Muscle layer of duodenum (tissue), 2 donors: Measurements from ENCODE around the gene KCTD14.
"Not testable (repeated sequence)": the region's sequence is repeated elsewhere in the genome, so short reads cannot be mapped to it uniquely, and the experiment has no call there.

Source experiments
- H3K27ac ChIP-seq: one replicate; pipeline ENCODE4 v1.7.0; 2013; ENCODE audit warnings: mild to moderate bottlenecking, low read length
- H3K27me3 ChIP-seq: one replicate; pipeline ENCODE4 v1.7.0; 2013; ENCODE audit warnings: low read depth, mild to moderate bottlenecking, control low read depth, low read length
- H3K36me3 ChIP-seq, 2 donors: one replicate each; pipeline ENCODE4 v1.7.0; 2013; ENCODE audit warnings: low read length in 2 of 2, control low read depth in 1 of 2, mild to moderate bottlenecking in 1 of 2; ENCODE audit not compliant: insufficient read depth in 2 of 2, control insufficient read depth in 1 of 2
- H3K4me1 ChIP-seq, 2 donors: one replicate each; pipeline ENCODE4 v1.7.0; 2013; ENCODE audit warnings: low read length in 2 of 2, mild to moderate bottlenecking in 2 of 2, control low read depth in 1 of 2, moderate library complexity in 1 of 2; ENCODE audit not compliant: insufficient read depth in 2 of 2, control insufficient read depth in 1 of 2
- H3K4me3 ChIP-seq, 2 donors: one replicate each; pipeline ENCODE4 v1.7.0; 2013; ENCODE audit warnings: low read length in 2 of 2, low read depth in 1 of 2, mild to moderate bottlenecking in 1 of 2
- H3K9me3 ChIP-seq, 2 donors: one replicate each; pipeline ENCODE4 v1.7.0; 2013; ENCODE audit warnings: low read length in 2 of 2, control low read depth in 1 of 2, mild to moderate bottlenecking in 1 of 2; ENCODE audit not compliant: control insufficient read depth in 1 of 2
- donor health status: healthy.

The KCTD14 gene

DNA sequence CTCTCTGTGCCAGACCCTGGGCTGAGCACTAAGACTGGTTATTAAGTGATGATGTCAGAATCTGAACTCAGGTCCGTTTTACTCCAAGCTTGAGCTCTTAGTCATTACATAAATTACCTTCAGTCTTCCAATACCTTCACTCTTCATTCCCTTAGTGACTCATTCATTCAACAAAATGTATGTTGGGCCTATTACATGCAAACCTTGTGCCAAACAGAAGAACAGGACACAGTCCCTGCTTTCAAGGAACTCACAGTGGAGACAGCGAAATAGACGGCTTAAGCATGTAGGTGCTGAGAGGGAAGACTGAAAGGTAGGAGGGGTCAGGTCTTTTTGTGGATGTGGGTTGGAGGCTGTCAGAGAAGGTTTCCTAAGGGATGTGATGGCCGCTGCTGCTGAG is 3.3 kb downstream of the KCTD14 start:
- Histone ChIP-seq H3K9me3 (no peaks in the 10 kb centered on the region), H3K27ac (no peak overlapping the region), H3K4me1 (no peaks in the 10 kb centered on the region), H3K36me3 (peaks cover 6 to 8% of the 10 kb centered on the region in 2 donors), H3K27me3 (no peaks in the 10 kb centered on the region), H3K4me3 (no peak overlapping the region)

DNA sequence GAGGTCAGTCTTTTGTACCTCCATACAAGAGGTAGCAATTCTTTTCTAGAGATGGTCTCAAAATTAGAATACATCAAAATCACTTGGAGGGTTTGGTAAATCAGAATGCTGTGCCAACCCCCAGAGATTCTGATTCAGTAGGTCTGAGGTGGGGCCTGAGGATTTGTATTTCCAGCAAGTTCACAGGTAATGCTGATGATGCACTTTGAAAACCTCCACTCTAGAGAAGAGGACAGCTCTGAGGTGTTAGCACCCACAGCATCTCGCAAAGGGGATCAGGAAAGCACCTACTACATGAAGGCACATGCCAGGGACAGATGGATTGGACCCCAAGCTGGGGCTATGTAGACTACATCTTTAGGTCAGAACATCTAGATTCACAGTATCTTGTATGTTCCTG is 7.2 kb downstream of the KCTD14 start:
- no peaks in the 10 kb centered on the region for H3K27me3 ChIP-seq
- no peak overlapping the region for H3K4me3 ChIP-seq
- H3K36me3 ChIP-seq, result peaks cover 6 to 8% of the 10 kb centered on the region in 2 donors
- no peak overlapping the region for H3K27ac ChIP-seq
- H3K4me1 ChIP-seq, result no peaks in the 10 kb centered on the region
- no peaks in the 10 kb centered on the region for H3K9me3 ChIP-seq

DNA sequence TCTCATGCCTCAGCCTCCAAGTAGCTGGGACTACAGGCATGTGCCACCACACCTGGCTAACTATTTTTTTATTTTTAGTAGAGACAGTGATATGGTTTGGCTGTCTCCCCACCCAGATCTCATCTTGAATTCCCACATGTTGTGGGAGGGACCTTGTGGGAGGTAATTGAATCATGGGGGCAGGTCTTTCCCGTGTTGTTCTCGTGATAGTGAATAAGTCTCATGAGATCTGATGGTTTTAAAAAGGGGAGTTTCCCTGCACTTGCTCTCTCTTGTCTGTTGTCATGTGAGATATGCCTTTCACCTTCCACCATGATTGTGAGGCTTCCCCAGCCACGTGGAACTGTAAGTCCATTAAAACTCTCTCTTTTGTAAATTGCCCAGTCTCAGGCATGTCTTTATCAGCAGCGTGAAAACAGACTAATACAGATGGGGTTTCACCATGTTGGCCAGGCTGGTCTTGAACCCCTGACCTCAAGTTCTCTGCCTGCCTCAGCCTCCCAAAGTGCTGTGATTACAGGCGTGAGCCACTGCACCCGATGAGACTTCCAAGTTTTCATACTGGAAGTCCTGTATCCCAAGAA is 8.0 kb downstream of the KCTD14 start:
- H3K4me1 ChIP-seq, H3K9me3 ChIP-seq, H3K36me3 ChIP-seq, H3K4me3 ChIP-seq, H3K27ac ChIP-seq, H3K27me3 ChIP-seq: not testable (repeated sequence)

DNA sequence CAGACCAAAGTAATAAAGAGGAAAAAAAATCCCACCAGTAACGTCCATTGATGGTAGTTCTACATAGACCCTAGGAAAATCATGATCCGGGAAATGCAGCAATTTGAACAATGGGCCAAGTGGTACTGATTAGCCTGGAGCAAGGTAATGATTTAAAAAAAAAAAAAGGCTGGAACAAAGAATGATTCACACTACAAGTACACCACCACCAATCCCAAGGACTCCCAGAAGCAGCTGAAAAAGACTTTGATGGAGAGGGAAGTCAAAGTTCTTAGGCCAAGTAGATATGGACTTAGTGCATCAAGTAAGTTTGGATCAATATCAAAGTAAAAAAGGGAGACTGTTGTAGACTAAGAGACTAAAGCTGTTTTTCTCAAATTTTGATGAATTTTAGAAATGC is 11.8 kb downstream of the KCTD14 start:
- Histone ChIP-seq H3K36me3 (peaks cover 5 to 6% of the 10 kb centered on the region in 2 donors), H3K27me3 (no peaks in the 10 kb centered on the region), H3K4me3 (no peak overlapping the region), H3K4me1 (peaks cover 0 to 2% of the 10 kb centered on the region in 2 donors), H3K9me3 (no peaks in the 10 kb centered on the region), H3K27ac (no peak overlapping the region)

DNA sequence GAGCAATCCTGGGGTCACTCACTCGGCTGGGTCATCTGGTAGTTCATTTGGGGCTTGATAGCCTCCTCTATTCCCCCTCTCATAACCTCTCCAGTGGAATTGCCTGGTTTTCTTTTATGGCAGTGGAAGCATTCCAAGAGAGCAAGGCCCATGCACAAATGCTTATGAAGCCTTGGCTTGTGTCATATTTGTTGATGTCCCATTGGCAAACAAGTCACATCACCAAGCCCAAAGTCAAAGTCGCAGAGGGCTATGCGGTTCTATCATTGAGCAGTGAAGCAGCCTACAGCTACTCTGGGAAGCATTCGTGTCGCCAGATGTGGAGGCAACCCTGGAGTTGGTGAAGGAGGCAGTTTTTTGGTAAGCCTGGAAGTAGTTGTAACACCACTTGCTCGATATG is 12.3 kb downstream of the KCTD14 start:
- no peak overlapping the region for H3K27ac ChIP-seq
- H3K4me3 ChIP-seq, result no peak overlapping the region
- H3K36me3 ChIP-seq, result peaks cover 0 to under 1% of the 10 kb centered on the region in 2 donors
- H3K27me3 ChIP-seq, result no peaks in the 10 kb centered on the region
- H3K4me1 ChIP-seq, result peaks cover 0 to 2% of the 10 kb centered on the region in 2 donors
- H3K9me3 ChIP-seq, result no peaks in the 10 kb centered on the region

DNA sequence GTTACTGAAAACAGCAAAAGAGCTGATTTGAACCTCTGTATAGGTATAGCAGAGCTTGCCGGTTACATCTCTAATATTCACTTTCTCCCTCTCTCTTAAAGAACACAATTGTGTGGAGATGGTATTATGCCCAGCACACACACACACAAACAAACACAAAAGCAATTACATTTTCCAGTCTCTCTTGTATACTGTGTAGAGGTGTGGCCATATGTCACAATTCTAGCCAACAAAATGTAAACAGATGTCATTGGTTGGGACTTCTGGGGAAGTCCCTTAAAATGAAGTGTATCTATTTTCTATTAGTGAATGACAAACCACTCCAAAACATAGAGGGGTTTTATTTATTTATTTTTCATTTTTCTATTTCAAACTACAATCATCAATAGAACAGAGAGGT is 12.8 kb downstream of the KCTD14 start:
- Histone ChIP-seq H3K4me3 (no peak overlapping the region), H3K27ac (no peak overlapping the region), H3K9me3 (no peaks in the 10 kb centered on the region), H3K4me1 (peaks cover 0 to 2% of the 10 kb centered on the region in 2 donors), H3K27me3 (no peaks in the 10 kb centered on the region), H3K36me3 (no peaks in the 10 kb centered on the region)

DNA sequence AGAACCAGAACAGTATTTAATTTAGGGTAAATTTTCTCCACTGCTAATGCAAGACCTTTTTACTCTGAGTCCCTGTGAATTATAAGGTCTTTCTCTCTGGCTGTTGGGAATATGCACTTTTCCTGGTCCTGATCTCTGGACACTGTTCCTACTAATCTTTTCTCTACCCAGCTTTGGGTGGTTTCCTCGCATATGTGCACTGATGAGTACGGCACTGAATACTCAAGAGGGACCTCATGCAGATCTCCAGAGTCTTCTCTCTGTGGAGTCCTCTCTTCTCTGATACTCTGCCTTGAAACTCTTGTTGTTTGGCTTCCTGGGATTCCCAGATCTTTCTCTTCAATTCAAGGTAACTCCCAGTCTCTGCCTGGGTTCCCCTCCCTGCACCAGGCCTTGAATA is 14.0 kb downstream of the KCTD14 start:
- Histone ChIP-seq H3K4me3 (no peak overlapping the region), H3K27ac (no peak overlapping the region), H3K4me1 (peaks cover 0 to 2% of the 10 kb centered on the region in 2 donors)

DNA sequence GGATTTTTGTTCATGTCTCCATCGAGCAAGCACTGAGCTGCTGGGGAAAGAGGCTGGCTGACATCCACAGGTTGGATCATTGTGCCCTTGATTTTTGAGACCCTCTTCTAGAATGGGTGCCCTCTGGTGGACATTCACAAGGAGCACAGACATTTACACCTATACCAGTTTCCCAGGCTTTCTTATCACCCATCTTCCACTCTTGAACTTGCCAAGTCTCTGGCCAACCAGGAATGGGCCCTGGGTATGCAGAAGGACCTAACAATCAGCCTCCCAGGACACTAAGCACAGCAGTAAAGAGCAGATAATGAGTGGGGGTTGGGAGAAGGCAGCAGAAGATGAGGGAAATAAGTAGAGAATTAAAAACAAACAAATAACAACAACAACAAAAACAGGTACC is 22.9 kb downstream of the KCTD14 start:
- no peaks in the 10 kb centered on the region for H3K36me3 ChIP-seq
- H3K4me1 ChIP-seq, result no peaks in the 10 kb centered on the region
- H3K27ac ChIP-seq, result no peak overlapping the region
- H3K27me3 ChIP-seq, result no peaks in the 10 kb centered on the region
- H3K9me3 ChIP-seq, result no peaks in the 10 kb centered on the region
- no peak overlapping the region for H3K4me3 ChIP-seq

More for the DNA sequence above, 14.0 kb downstream of the KCTD14 start:
- Histone ChIP-seq H3K9me3 (no peaks in the 10 kb centered on the region), H3K36me3 (no peaks in the 10 kb centered on the region), H3K27me3 (no peaks in the 10 kb centered on the region)

DNA sequence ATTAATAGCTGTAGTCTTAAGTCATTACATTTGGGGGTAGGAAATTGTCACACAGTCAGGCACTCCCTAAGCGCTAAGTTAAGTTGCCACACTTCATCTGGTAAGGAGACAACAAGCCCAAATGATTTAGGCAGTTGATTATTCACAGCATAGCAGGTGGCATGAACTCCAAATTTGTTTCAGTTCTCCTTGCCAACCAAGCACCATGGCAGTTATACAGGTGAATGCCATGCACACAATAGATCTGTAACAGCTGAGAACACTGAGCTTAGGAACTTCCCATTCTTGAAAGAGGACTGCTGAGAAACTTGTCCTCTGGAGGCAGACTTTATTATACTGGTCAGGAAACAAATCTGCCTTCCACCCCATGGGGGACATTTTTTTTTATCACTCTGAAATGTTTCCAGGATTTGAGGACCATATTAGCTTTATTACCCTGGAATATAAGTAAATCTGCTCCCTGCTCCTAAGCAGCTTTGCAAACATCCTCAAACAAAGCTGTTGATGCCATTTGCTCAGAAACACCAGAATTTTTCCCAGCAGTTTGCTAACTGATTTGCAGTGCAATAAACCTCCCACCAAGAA is 23.5 kb downstream of the KCTD14 start:
- Histone ChIP-seq H3K27me3 (no peaks in the 10 kb centered on the region), H3K36me3 (no peaks in the 10 kb centered on the region), H3K4me1 (no peaks in the 10 kb centered on the region), H3K4me3 (no peak overlapping the region), H3K27ac (no peak overlapping the region), H3K9me3 (no peaks in the 10 kb centered on the region)

DNA sequence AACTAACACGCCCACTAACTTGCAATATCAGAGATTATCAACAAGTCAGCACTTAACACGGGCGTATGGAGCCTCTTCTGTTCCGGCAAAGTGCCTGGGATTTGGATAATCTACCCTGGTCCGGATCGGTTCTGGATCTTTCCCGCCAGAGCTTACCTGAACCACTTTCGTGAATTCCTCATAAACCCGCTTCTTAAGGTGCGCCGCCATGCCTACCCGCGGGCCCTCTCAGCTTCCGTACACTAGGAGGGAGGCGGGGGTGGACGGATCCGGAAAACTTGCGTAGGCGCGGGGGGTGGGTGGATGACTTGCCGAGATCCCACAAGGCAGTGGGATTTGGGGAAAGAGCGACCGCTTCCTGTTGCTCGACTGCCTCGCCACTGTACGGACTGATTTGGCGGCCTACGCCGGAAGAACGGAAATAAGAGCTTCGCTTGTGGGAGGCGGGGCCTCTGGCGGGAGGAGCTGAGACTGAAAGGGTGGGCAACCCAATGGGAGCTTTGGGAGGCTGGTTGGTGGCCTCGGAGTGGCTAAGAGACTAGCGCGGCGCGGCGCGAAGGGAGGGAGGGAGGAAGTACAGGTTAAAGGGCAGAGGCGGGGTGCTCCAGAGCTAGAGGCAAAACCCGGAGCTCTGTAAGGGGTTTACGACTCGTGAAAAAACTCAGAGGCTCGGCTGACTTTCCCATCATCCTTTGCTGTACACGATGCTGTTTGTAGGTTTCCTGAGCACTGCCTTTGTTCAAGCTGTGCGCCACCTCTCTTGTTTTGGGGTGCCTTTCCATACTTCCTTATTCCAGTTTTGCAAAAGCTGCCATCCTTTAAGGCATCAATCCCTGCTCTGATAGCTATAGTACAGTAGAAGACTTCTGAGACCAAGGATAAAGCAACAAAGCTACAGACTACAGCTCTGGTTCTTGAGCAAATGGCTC is 28.4 kb downstream of the KCTD14 start, which contains the start of gene INTS4:
TSS of gene INTS4 (minus strand) at position 235 of the 929 bp plus-strand sequence. CDS start at position 210, 25 bp downstream.
- Histone ChIP-seq H3K4me3 (peak within 1 kb of the TSS; percentile 80 to 97), H3K36me3 (peaks cover 4 to 10% of the 10 kb centered on the region in 2 donors), H3K4me1 (peaks cover 3 to 15% of the 10 kb centered on the region in 2 donors), H3K9me3 (no peaks in the 10 kb centered on the region), H3K27ac (peak within 1 kb of the TSS; percentile 87), H3K27me3 (no peaks in the 10 kb centered on the region)

DNA sequence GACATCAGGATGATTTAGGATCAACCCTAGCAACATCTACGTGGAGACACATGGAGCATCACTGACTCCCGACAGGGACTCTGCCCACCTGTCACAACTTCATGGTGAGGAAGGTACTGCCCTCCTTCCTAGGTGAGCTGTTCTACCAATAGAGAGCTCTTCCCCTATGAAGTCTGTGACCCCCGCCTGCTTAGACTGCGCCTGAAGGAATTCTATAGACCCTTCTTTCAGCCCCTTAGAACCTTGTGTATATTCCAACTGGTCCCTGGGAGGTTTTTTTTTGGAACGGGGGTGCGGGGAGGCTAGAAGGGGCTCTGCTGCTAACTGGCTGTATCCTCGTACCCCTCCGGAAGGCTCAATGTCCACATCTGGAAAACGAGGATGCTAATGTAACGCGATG is 29.2 kb downstream of the KCTD14 start:
- H3K4me1 ChIP-seq, result peaks cover 3 to 15% of the 10 kb centered on the region in 2 donors
- H3K4me3 ChIP-seq, result peak overlapping the region; percentile 80 to 97
- H3K27me3 ChIP-seq, result no peaks in the 10 kb centered on the region
- peaks cover 4 to 10% of the 10 kb centered on the region in 2 donors for H3K36me3 ChIP-seq
- no peaks in the 10 kb centered on the region for H3K9me3 ChIP-seq
- peak overlapping the region; percentile 87 for H3K27ac ChIP-seq
